ENCODE data around the gene SLC25A51.

Gene SLC25A51

GRCh38 chr9:37870799-37871176, 33.1 kb downstream of the SLC25A51 start:
- TF ChIP-seq JUND (IDR thresholded peaks at IDR 0.05; ENCODE audit: low read depth), result no peak
- in situ Hi-C loops (cut with HindIII; ENCODE audit: low pct_unique_long_range_greater_than_20kb, low sequenced_read_pairs), result no loop called here

DNA sequence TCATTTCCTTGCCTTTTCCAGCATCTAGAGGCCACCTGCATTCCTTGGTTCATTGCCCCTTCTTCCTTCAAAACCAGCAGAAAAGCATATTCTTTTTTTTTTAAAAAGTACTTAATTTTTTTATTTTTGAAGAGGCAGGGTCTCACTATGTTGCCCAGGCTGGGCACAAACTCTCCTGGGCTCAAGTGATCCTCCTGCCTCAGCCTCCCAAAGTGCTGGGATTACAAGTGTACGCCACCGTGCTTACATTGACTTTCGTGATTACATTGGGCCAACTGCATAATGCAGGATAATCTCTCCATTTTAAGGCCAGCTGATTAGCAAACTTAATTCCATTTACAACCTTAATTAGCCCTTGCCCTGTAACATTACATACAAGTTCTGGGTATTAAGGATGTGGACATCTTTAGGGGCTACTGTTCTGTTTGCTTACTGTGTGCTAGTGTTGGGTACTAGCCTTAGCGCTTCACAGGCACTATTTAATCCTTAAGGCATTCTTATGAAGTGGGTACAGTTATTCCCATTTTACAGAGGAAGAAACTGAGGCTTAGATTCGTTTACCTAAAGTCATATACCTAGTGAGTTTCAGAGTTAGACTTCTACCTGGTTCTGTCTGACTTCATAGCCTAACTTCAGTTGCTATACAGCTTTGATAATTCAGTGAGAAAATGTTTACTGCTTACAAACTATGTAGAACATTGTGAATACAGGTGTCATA, 33.7 kb downstream of the SLC25A51 start:
- no peak for DNase-seq (ENCODE audit: low read depth in 1 of 2, low spot score in 1 of 2)
- TF ChIP-seq JUND (IDR thresholded peaks at IDR 0.05; ENCODE audit: low read depth), result no peak
- in situ Hi-C loops (cut with HindIII; ENCODE audit: low pct_unique_long_range_greater_than_20kb, low sequenced_read_pairs), result no loop called here

More at GRCh38 chr9:37870799-37871176, 33.1 kb downstream of the SLC25A51 start:
- DNase-seq (ENCODE audit: low read depth in 1 of 2, low spot score in 1 of 2), result no peak

- in situ Hi-C loops (cut with HindIII; ENCODE audit: low pct_unique_long_range_greater_than_20kb, low sequenced_read_pairs), result no loop called here
- DNase-seq (ENCODE audit: low read depth in 1 of 2, low spot score in 1 of 2), result no peak
- no peak for TF ChIP-seq JUND (IDR thresholded peaks at IDR 0.05; ENCODE audit: low read depth)
Measured at GRCh38 chr9:37862530-37862929, 41.4 kb downstream of the SLC25A51 start.

DNA sequence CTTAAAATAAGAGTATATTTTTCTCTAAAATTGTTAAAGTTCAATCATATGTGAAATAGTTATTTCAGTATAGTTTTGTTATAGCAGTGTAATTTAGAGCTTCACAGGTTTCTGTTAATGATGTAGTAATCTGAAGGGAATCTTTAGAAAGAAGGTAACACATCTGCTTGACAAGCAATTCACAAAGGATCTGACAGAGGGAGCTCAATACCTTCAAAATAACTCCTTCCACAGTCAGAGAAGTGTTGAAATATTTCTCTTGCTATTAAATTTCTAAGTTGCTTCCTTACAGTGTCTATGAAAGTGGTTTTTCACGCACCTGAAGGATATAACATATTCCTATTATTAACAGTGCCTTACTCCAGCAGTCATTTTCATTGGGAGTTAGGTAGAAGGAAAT, 44.9 kb downstream of the SLC25A51 start:
- in situ Hi-C loops (cut with HindIII; ENCODE audit: low pct_unique_long_range_greater_than_20kb, low sequenced_read_pairs), result no loop called here
- no peak for TF ChIP-seq JUND (IDR thresholded peaks at IDR 0.05; ENCODE audit: low read depth)
- DNase-seq (ENCODE audit: low read depth in 1 of 2, low spot score in 1 of 2), result peak; percentile 4 to 7

DNA sequence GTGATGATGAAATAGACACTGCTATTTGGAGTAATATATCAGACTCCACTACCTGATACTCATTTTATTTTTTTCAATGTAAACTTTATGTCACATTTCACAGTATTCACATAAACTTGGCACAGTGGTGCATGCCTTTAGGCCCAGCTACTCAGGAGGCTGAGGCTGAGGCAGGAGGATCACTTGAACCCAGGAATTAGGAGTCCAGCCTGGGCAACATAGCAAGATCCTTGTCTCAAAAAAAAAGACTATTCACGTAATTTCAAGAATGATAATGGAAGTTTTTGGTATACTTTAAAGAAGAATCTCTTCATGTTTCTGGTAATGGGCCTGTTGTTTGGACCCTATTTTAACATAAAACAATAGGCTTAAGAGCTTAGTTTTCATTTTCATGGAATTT, 47.4 kb downstream of the SLC25A51 start:
- no peak for DNase-seq (ENCODE audit: low read depth in 1 of 2, low spot score in 1 of 2)
- in situ Hi-C loops (cut with HindIII; ENCODE audit: low pct_unique_long_range_greater_than_20kb, low sequenced_read_pairs), result no loop called here
- no peak for TF ChIP-seq JUND (IDR thresholded peaks at IDR 0.05; ENCODE audit: low read depth)

DNA sequence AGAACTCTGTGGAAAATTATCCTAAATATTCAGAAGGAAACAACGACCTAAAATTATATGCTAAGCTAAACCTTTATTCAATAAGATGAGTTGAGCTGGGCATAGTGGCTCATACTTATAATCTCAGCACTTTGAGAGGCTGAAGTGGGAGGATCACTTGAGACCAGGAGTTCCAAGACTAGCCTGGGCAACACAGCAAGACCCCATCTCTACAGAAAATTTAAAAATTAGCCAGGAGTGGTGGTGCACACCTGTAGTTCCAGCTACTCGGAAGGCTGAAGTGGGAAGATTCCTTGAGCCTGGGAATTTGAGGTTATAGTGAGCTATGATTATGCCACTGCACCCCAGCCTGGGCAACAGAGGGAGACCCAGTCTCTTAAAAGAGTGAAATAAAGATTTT, 51.7 kb downstream of the SLC25A51 start:
- TF ChIP-seq JUND (IDR thresholded peaks at IDR 0.05; ENCODE audit: low read depth), result no peak
- no peak for DNase-seq (ENCODE audit: low read depth in 1 of 2, low spot score in 1 of 2)
- in situ Hi-C loops (cut with HindIII; ENCODE audit: low pct_unique_long_range_greater_than_20kb, low sequenced_read_pairs), result no loop called here

DNA sequence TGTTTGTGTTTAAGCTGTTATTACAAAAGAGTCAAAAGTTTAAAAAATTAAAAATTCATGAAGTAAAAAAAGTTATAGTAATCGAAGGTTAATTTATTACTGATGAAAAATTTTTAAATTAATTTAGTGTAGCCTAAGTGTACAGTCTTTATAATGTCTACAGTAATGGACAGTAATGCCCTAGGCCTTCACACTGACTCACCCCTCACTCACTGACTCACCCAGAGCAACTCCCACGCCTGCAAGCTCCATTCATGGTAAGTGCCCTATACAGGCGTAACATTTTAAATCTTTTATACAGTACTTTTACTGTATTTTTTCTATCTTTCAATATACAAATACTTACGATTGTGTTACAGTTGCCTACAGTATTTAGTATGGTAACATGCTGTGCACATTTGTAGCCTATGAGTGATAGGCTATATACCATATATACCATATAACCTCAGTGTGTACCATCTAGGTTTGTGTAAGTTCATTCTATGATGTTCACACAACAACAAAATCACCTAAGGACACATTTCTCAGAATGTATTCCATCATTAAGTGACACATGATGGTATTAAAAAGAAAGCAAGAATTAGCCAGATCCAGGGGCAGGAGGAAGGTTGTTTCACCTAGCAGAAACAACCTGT, 63.2 kb downstream of the SLC25A51 start:
- TF ChIP-seq JUND (IDR thresholded peaks at IDR 0.05; ENCODE audit: low read depth), result no peak
- in situ Hi-C loops (cut with HindIII; ENCODE audit: low pct_unique_long_range_greater_than_20kb, low sequenced_read_pairs), result no loop called here
- no peak for DNase-seq (ENCODE audit: low read depth in 1 of 2, low spot score in 1 of 2)

- DNase-seq (ENCODE audit: low read depth in 1 of 2, low spot score in 1 of 2), result no peak
- in situ Hi-C loops (cut with HindIII; ENCODE audit: low pct_unique_long_range_greater_than_20kb, low sequenced_read_pairs), result no loop called here
- TF ChIP-seq JUND (IDR thresholded peaks at IDR 0.05; ENCODE audit: low read depth), result no peak
Measured at GRCh38 chr9:37839496-37840461, 64.1 kb downstream of the SLC25A51 start.

All from T47D (cell line).